HG02642 (cell line): ENCODE results near the gene TSSK2.

ENCODE experiments used
- ATAC-seq: cut with Tn5 transposase; IDR thresholded peaks from one replicate; pipeline ENCODE4 v1.9.1; 2021; ENCODE audit warnings: mild to moderate bottlenecking; ENCODE audit not compliant: unreplicated experiment, poor library complexity

The TSSK2 gene

GRCh38 chr22:19178657-19179496 lies 47.8 kb downstream of the TSSK2 start, which contains the start of gene SLC25A1:
Gene SLC25A1, minus strand, starts transcription at chr22:19178736. Its CDS starts 63 bp downstream, at chr22:19178673.
- peak; percentile 73 for ATAC-seq

GRCh38 chr22:19179497-19180048 lies 48.5 kb downstream of the TSSK2 start:
- ATAC-seq, result peak; percentile 34

- no peak for ATAC-seq
Measured at GRCh38 chr22:19180234-19180633, 49.1 kb downstream of the TSSK2 start.

GRCh38 chr22:19180740-19181410 lies 49.8 kb downstream of the TSSK2 start:
- ATAC-seq, result no peak

- ATAC-seq, result no peak
Measured at GRCh38 chr22:19181786-19182471, 50.8 kb downstream of the TSSK2 start.
